ENCODE results near the gene ERP27.

The ERP27 gene

GRCh38 chr12:14956905-14957304 is 18.6 kb upstream of the ERP27 start:
- H3K4me3 ChIP-seq (replicated peaks; ENCODE audit: low read depth, low read length): no peak overlapping the region
- TF ChIP-seq, protein P1, sequence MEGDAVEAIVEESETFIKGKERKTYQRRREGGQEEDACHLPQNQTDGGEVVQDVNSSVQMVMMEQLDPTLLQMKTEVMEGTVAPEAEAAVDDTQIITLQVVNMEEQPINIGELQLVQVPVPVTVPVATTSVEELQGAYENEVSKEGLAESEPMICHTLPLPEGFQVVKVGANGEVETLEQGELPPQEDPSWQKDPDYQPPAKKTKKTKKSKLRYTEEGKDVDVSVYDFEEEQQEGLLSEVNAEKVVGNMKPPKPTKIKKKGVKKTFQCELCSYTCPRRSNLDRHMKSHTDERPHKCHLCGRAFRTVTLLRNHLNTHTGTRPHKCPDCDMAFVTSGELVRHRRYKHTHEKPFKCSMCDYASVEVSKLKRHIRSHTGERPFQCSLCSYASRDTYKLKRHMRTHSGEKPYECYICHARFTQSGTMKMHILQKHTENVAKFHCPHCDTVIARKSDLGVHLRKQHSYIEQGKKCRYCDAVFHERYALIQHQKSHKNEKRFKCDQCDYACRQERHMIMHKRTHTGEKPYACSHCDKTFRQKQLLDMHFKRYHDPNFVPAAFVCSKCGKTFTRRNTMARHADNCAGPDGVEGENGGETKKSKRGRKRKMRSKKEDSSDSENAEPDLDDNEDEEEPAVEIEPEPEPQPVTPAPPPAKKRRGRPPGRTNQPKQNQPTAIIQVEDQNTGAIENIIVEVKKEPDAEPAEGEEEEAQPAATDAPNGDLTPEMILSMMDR (IDR thresholded peaks at IDR 0.05; ENCODE audit: low read depth, low read length, missing control alignments): no peak
- DNase-seq (ENCODE audit: extremely low read depth, low read depth): no peak

DNA sequence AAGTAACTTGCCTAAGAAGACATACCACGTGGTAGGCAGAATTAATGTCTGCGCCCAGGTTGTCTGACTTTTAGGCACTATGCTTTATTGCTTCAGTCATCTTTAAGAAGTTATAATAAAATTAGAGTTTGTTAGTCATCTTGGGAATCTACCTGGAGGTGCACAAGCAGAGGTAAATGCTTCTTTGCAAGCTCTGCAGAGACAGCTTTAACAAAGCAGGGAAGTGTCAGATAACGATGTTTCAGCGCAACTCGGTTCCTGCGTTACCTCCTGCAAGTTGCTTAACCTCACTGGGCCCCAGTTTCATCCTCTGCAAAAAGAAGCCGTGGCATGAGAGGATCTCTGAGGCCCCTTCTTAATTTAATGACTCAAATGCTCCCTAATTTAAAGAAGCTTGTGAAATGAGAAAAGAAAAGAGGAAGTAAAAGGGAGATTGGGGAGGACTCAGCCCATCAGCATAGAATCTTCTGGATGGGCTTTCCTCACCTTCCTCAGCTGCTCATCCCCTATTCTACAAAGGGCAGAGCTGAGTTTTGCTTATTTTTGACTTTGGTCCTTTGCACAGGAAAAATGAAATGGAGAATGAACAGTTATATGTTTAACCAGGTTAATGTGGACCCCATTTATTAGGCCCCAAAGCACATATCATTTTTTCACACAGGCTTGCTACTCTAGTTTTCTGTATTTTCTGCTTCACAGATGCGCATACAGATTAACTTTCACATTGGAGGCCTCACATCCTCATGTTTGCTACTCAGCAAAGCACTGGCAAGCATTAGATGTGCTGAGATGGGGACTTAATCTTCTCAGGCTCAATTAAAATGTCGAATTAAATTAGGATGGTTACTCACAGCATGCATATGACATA is 17.9 kb upstream of the ERP27 start:
- H3K4me3 ChIP-seq (replicated peaks; ENCODE audit: low read depth, low read length): no peak overlapping the region
- DNase-seq (ENCODE audit: extremely low read depth, low read depth): no peak
- TF ChIP-seq, protein P1 (IDR thresholded peaks at IDR 0.05; ENCODE audit: low read depth, low read length, missing control alignments): no peak

- no peak for DNase-seq (ENCODE audit: extremely low read depth, low read depth)
- H3K4me3 ChIP-seq (replicated peaks; ENCODE audit: low read depth, low read length): no peak overlapping the region
- TF ChIP-seq, protein P1 (IDR thresholded peaks at IDR 0.05; ENCODE audit: low read depth, low read length, missing control alignments): no peak
Observed at GRCh38 chr12:14954269-14954668, 15.9 kb upstream of the ERP27 start.

DNA sequence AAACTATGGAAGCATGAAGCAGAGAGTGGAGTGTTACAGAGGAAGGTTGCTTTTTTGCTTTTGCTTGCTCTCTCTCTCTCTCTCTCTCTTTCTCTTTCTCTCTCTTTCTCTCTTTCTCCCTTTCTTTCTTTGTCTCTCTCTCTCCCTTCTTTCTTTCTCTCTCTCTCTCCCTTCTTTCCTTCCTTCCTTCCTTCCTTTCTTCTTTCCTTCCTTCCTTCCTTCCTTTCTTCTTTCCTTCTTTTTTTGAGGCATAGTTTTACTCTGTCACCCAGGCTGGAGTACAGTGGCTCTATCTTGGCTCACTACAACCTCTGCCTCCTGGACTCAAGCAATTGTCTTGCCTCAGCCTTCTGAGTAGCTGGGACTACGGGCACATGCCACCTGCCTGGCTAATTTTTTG is 15.4 kb upstream of the ERP27 start:
- DNase-seq (ENCODE audit: extremely low read depth, low read depth): no peak
- TF ChIP-seq, protein P1 (IDR thresholded peaks at IDR 0.05; ENCODE audit: low read depth, low read length, missing control alignments): no peak
- no peak overlapping the region for H3K4me3 ChIP-seq (replicated peaks; ENCODE audit: low read depth, low read length)

GRCh38 chr12:14952299-14952921 is 14.1 kb upstream of the ERP27 start:
- no peak overlapping the region for H3K4me3 ChIP-seq (replicated peaks; ENCODE audit: low read depth, low read length)
- TF ChIP-seq, protein P1 (IDR thresholded peaks at IDR 0.05; ENCODE audit: low read depth, low read length, missing control alignments): no peak
- peak; percentile 82 for DNase-seq (ENCODE audit: extremely low read depth, low read depth)

DNA sequence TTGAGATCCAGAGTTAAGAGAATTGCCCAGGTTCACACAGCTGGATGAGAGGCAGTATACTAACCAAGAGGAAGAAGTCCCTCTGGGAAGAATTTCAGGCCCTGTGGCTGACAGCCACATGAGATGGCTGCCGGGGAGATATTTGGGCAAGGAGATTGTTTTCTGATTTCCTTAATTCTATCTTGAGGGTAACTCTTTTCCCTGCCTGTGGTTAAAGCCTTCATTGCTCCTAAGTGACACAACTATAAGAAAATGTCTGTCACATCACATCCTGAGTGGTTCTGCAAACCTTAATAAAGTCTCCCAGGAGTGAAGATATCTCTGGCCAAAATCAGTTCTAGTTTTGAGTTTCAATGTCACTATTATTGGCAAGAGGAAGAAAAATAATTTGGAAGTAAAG is 13.5 kb upstream of the ERP27 start:
- no peak overlapping the region for H3K4me3 ChIP-seq (replicated peaks; ENCODE audit: low read depth, low read length)
- TF ChIP-seq, protein P1 (IDR thresholded peaks at IDR 0.05; ENCODE audit: low read depth, low read length, missing control alignments): no peak
- DNase-seq (ENCODE audit: extremely low read depth, low read depth): no peak
